ENCODE results near the gene CD44. TPM values are rescaled to one million over a fixed set of nuclear protein-coding genes. Genes with fewer than 3 reads are reported as not detected.

CD44 gene
- total RNA-seq, 3 donors from 2014 or later (not counting 1 experiment from before 2014, with no cell fraction given) = 354 to 638 (median 490) TPM

DNA sequence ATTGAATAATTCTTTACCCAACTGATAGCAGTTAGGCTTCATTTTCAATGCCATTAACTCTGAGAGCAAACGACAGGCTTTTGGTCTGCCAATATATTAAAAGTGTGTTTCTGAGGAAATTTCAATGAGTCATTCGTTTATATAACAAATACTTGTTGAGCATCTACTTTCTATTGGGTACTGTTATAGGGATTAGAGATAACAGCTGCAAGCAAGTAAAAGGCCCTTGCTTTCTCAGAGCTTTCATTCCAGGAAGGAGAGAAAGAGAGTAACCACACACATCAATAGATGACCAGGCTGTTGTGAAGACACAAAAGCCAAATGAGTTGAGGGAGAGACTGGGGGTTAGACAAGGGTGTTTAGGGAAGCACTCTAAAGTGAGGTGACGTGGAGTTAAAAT lies 35.7 kb downstream of the CD44 start:
- Mint-ChIP-seq H3K4me1 (peaks cover 87 to 94% of the 10 kb centered on the region in 2 donors), H3K36me3 (no peaks in the 10 kb centered on the region)
- DNase-seq = no peak

DNA sequence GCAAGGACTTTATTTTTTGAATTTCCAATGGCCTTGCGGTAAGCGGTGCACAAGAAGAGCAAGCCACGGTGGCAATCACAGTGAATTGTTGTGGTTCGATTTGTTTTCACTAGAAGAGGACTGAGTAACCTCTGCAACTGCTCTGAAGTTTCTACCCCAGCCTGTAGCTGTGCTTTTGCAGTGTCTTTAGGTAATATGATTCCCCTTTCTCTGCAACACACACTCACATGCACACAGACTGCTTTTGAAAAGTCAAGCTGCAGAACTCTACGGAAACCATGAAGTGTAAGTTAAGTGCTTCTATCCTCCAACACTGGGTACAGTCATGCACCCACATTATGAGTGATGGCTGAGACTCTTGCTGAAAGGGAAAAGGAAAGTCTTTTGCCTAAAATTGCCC lies 38.4 kb downstream of the CD44 start:
- Mint-ChIP-seq H3K4me3 (peak overlapping the region; percentile 67), H3K36me3 (peaks cover 22% of the 10 kb centered on the region), H3K27me3 (ENCODE audit: low read depth in 2 of 2) (no peaks in the 10 kb centered on the region), H3K9me3 (no peaks in the 10 kb centered on the region), H3K4me1 (peaks cover 82 to 87% of the 10 kb centered on the region in 2 donors), H3K27ac (peak overlapping the region; percentile 70 to 86)
- Histone ChIP-seq H3K9me3 (ENCODE audit: control insufficient read depth, insufficient read depth, low read length) (no peaks in the 10 kb centered on the region), H3K36me3 (ENCODE audit: control insufficient read depth, insufficient read depth, low read length) (peaks cover 47% of the 10 kb centered on the region), H3K27me3 (ENCODE audit: control insufficient read depth, insufficient read depth, low read length) (no peaks in the 10 kb centered on the region), H3K27ac (ENCODE audit: low read length) (no peak overlapping the region), H3K4me1 (ENCODE audit: control insufficient read depth, insufficient read depth, low read length) (peaks cover 54% of the 10 kb centered on the region), H3K4me3 (ENCODE audit: low read length) (no peak overlapping the region)
- TF ChIP-seq, protein P1, sequence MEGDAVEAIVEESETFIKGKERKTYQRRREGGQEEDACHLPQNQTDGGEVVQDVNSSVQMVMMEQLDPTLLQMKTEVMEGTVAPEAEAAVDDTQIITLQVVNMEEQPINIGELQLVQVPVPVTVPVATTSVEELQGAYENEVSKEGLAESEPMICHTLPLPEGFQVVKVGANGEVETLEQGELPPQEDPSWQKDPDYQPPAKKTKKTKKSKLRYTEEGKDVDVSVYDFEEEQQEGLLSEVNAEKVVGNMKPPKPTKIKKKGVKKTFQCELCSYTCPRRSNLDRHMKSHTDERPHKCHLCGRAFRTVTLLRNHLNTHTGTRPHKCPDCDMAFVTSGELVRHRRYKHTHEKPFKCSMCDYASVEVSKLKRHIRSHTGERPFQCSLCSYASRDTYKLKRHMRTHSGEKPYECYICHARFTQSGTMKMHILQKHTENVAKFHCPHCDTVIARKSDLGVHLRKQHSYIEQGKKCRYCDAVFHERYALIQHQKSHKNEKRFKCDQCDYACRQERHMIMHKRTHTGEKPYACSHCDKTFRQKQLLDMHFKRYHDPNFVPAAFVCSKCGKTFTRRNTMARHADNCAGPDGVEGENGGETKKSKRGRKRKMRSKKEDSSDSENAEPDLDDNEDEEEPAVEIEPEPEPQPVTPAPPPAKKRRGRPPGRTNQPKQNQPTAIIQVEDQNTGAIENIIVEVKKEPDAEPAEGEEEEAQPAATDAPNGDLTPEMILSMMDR (IDR thresholded peaks at IDR 0.05) = no peak
- 26% methylated on average over 4 of the region's 5 CpGs for WGBS (ENCODE audit: insufficient coverage)
- intact Hi-C loops (cut with micrococcal nuclease) = loop anchor here (5.0 to 10.0 kb wide), 2 partner anchors 53 to 60 kb away; no protein-coding TSS in a partner anchor
- DNase-seq (peak in 1 of 2 donors; percentile 73), ATAC-seq (peak; percentile 45 to 64 (median 63))

More for the DNA sequence above, 35.7 kb downstream of the CD44 start:
- Histone ChIP-seq H3K9me3 (ENCODE audit: control insufficient read depth, insufficient read depth, low read length) (no peaks in the 10 kb centered on the region), H3K4me3 (ENCODE audit: low read length) (no peak overlapping the region), H3K36me3 (ENCODE audit: control insufficient read depth, insufficient read depth, low read length) (peaks cover 32% of the 10 kb centered on the region), H3K27me3 (ENCODE audit: control insufficient read depth, insufficient read depth, low read length) (no peaks in the 10 kb centered on the region), H3K4me1 (ENCODE audit: control insufficient read depth, insufficient read depth, low read length) (peaks cover 59% of the 10 kb centered on the region), H3K27ac (ENCODE audit: low read length) (peak overlapping the region; percentile 67)
- intact Hi-C loops (cut with micrococcal nuclease) = loop anchor here (1.0 to 10.0 kb wide), 4 partner anchors 8 to 72 kb away; no protein-coding TSS in a partner anchor
- peak in 1 of 3 donors; percentile 17 for ATAC-seq
- peak overlapping the region; percentile 80 for H3K4me3 Mint-ChIP-seq
- H3K27ac Mint-ChIP-seq = peak overlapping the region; percentile 66 to 74
- TF ChIP-seq, protein P1 (IDR thresholded peaks at IDR 0.05) = no peak
- H3K27me3 Mint-ChIP-seq (ENCODE audit: low read depth in 2 of 2) = no peaks in the 10 kb centered on the region
- H3K9me3 Mint-ChIP-seq = no peaks in the 10 kb centered on the region
- 43% methylated on average over 2 of the region's 3 CpGs for WGBS (ENCODE audit: insufficient coverage)

DNA sequence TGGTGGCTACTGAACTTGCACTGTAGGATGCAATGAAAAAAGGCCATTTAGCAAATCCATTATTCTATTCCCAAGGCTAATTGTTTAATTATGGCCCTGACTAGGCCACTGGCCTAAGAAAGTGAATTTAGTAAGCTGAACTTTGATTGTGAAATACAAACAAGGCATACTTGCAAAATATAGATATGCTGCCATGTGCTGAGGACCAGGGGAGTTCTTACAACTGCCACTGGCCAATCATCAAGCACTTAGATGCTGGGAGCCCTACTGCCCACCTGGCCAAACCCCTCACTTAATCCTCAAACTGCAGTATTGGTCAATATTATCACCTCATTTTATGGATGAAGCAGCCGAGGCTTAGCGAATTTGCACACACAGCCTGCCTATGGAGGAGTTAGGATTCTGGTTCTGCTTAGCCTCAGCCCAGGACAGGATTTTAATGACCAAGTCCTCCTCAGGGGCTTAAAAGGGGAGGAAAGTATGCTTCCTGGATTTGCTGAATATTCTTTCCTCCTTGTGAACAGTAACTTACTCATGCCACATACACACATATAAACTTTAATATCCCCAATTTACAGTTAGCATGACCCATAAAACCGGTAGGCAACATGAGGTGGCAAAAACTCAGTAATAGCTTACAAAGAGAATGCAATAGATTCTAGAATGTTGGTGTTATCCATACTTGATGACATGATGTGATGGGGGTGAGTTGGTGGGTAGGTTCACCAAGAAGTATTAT lies 39.3 kb downstream of the CD44 start:
- 100% methylated on average over 3 of the region's 3 CpGs for WGBS (ENCODE audit: insufficient coverage)
- H3K27ac ChIP-seq (ENCODE audit: low read length) = no peak overlapping the region
- intact Hi-C loops (cut with micrococcal nuclease) = loop anchor here (5.0 to 10.0 kb wide), 2 partner anchors 53 to 59 kb away; no protein-coding TSS in a partner anchor
- DNase-seq (no peak), ATAC-seq (no peak)
- H3K4me1 ChIP-seq (ENCODE audit: control insufficient read depth, insufficient read depth, low read length) = peaks cover 54% of the 10 kb centered on the region
- no peaks in the 10 kb centered on the region for H3K27me3 ChIP-seq (ENCODE audit: control insufficient read depth, insufficient read depth, low read length)
- no peaks in the 10 kb centered on the region for H3K9me3 ChIP-seq (ENCODE audit: control insufficient read depth, insufficient read depth, low read length)
- H3K4me3 ChIP-seq (ENCODE audit: low read length) = no peak overlapping the region
- TF ChIP-seq, protein P1 (IDR thresholded peaks at IDR 0.05) = no peak
- H3K9me3 Mint-ChIP-seq = no peaks in the 10 kb centered on the region
- H3K36me3 ChIP-seq (ENCODE audit: control insufficient read depth, insufficient read depth, low read length) = peaks cover 55% of the 10 kb centered on the region
- H3K4me1 Mint-ChIP-seq = peaks cover 84 to 87% of the 10 kb centered on the region in 2 donors
- peak overlapping the region; percentile 67 for H3K4me3 Mint-ChIP-seq
- H3K27ac Mint-ChIP-seq = peak overlapping the region; percentile 70 to 86
- no peaks in the 10 kb centered on the region for H3K27me3 Mint-ChIP-seq (ENCODE audit: low read depth in 2 of 2)
- peaks cover 31% of the 10 kb centered on the region for H3K36me3 Mint-ChIP-seq

Data from natural killer cell (primary cell).